HEK293T (cell line): Measurements from ENCODE around the gene CORO6.
A peak's percentile ranks its signal among the peaks of the same experiment; 100 is the strongest.

Experiments
- CTCF ChIA-PET: fragments of 350-600 bp; formaldehyde crosslinking; extraction: SDS; loops from one replicate; lab custom pipeline; 2021; ENCODE audit warnings: antibody characterized with exemption, inconsistent platforms; lab: Yijun Ruan, JAX
- POLR2A ChIA-PET: fragments of 350-600 bp; formaldehyde crosslinking; extraction: SDS; loops from one replicate; lab custom pipeline; 2020; ENCODE audit warnings: antibody characterized with exemption, inconsistent platforms; lab: Yijun Ruan, JAX
- DNase-seq: peaks from one replicate; pipeline ENCODE4 v3.0.0; 2012; ENCODE audit warnings: mixed read lengths; ENCODE audit errors: extremely low spot score
- ARNT ChIP-seq: fragments of 450-650 bp; IDR thresholded peaks from 2 replicates; pipeline ENCODE4 v1.6.1; 2017; ENCODE audit warnings: mild to moderate bottlenecking
- BHLHE40 ChIP-seq: fragments of 450-650 bp; IDR thresholded peaks from 2 replicates; pipeline ENCODE4 v1.6.1; 2016; ENCODE audit warnings: mild to moderate bottlenecking, moderate library complexity, borderline replicate concordance
- CTBP1 ChIP-seq: fragments of 450-650 bp; IDR thresholded peaks from 2 replicates; pipeline ENCODE4 v1.6.1; 2016; ENCODE audit warnings: borderline replicate concordance
- ELF4 ChIP-seq: fragments of 450-650 bp; IDR thresholded peaks from 2 replicates; pipeline ENCODE4 v1.6.1; 2017; ENCODE audit warnings: antibody characterized with exemption
- FOXA1 ChIP-seq: fragments of 450-650 bp; IDR thresholded peaks from 2 replicates; pipeline ENCODE4 v1.6.1; 2016; ENCODE audit warnings: mild to moderate bottlenecking
- FOXM1 ChIP-seq: fragments of 450-650 bp; IDR thresholded peaks from 2 replicates; pipeline ENCODE4 v1.6.1; 2017; ENCODE audit warnings: mild to moderate bottlenecking, borderline replicate concordance
- HDGF ChIP-seq: fragments of 450-650 bp; IDR thresholded peaks from 2 replicates; pipeline ENCODE4 v1.6.1; 2017; ENCODE audit warnings: antibody characterized with exemption, borderline replicate concordance
- L3MBTL2 ChIP-seq: fragments of 450-650 bp; conservative IDR thresholded peaks from 2 replicates; pipeline ENCODE4 v1.6.1; 2016; ENCODE audit warnings: mild to moderate bottlenecking
- LEF1 ChIP-seq: fragments of 450-650 bp; IDR thresholded peaks from 2 replicates; pipeline ENCODE4 v1.6.1; 2017; ENCODE audit warnings: mild to moderate bottlenecking, borderline replicate concordance
- NFRKB ChIP-seq: fragments of 450-650 bp; IDR thresholded peaks from 2 replicates; pipeline ENCODE4 v1.6.1; 2016; ENCODE audit warnings: mild to moderate bottlenecking, moderate library complexity
- SP1 ChIP-seq: fragments of 450-650 bp; IDR thresholded peaks from 2 replicates; pipeline ENCODE4 v1.6.1; 2017
- SUZ12 ChIP-seq: fragments of 450-650 bp; IDR thresholded peaks from 2 replicates; pipeline ENCODE4 v1.6.1; 2016; ENCODE audit warnings: mild to moderate bottlenecking
- TARDBP ChIP-seq: fragments of 450-650 bp; IDR thresholded peaks from 2 replicates; pipeline ENCODE4 v1.6.1; 2016
- ZNF384 ChIP-seq: fragments of 450-650 bp; IDR thresholded peaks from 2 replicates; pipeline ENCODE4 v1.6.1; 2016

Gene CORO6

GRCh38 chr17:29568331-29569244 lies 54.1 kb downstream of the CORO6 start, which contains the start of gene TP53I13:
TSS of gene TP53I13 (plus strand) at chr17:29568701. CDS start at chr17:29568759, 58 bp downstream.
- CTCF ChIA-PET: interaction anchor here (0.6 to 1.7 kb wide), 5 partner anchors 12 to 426 kb away, joined by 3 to 5 read pairs (median 4); no protein-coding TSS in a partner anchor
- TF ChIP-seq BHLHE40 (no peak), ELF4 (no peak), FOXM1 (peak; percentile 18; the same call in 1 of the 2 replicates), FOXA1 (no peak)
- peak; percentile 77 for DNase-seq
- POLR2A ChIA-PET: interaction anchor here (0.8 to 4.6 kb wide), 8 partner anchors 12 to 199 kb away, joined by 3 to 32 read pairs (median 6); partner anchors contain the start of gene ANKRD13B

GRCh38 chr17:29567554-29568330 lies 55.0 kb downstream of the CORO6 start:
- CTCF ChIA-PET: interaction anchor here (0.6 to 1.3 kb wide), 4 partner anchors 20 to 425 kb away, joined by 3 to 4 read pairs (median 4); no protein-coding TSS in a partner anchor
- DNase-seq: peak; percentile 50
- TF ChIP-seq L3MBTL2 (peak; percentile 43; the same call in 1 of the 2 replicates), LEF1 (no peak), NFRKB (no peak), ZNF384 (no peak), FOXM1 (no peak), TARDBP (no peak)
- POLR2A ChIA-PET: interaction anchor here (0.8 to 4.6 kb wide), 7 partner anchors 11 to 198 kb away, joined by 3 to 32 read pairs (median 6); partner anchors contain the start of genes ANKRD13B and TAOK1

GRCh38 chr17:29567304-29567553 lies 55.5 kb downstream of the CORO6 start:
- TF ChIP-seq FOXM1 (no peak), ARNT (no peak), HDGF (no peak), NFRKB (no peak), SP1 (no peak), SUZ12 (no peak), ZNF384 (no peak), LEF1 (no peak), L3MBTL2 (no peak)
- ChIA-PET POLR2A (interaction anchor here (0.6 to 2.4 kb wide), 4 partner anchors 21 to 310 kb away, joined by 3 to 12 read pairs (median 6); partner anchors contain the start of genes ANKRD13B and TAOK1), CTCF (interaction anchor here (0.6 to 2.0 kb wide), 5 partner anchors 9 to 804 kb away, joined by 3 to 5 read pairs (median 4); no protein-coding TSS in a partner anchor)
- DNase-seq: no peak

GRCh38 chr17:29566473-29567303 lies 56.0 kb downstream of the CORO6 start, which contains the start of gene ABHD15:
TSS of gene ABHD15 (minus strand) at chr17:29567037. CDS start at chr17:29566966, 71 bp downstream.
- DNase-seq: peak; percentile 34
- POLR2A ChIA-PET: interaction anchor here (0.6 to 2.4 kb wide), 5 partner anchors 10 to 309 kb away, joined by 3 to 12 read pairs (median 3); partner anchors contain the start of genes ANKRD13B and TAOK1
- CTCF ChIA-PET: interaction anchor here (0.6 to 2.0 kb wide), 7 partner anchors 10 to 804 kb away, joined by 3 to 5 read pairs (median 4); no protein-coding TSS in a partner anchor
- TF ChIP-seq BHLHE40 (no peak), CTBP1 (no peak), ZNF384 (no peak)

GRCh38 chr17:29565643-29566472 lies 56.9 kb downstream of the CORO6 start:
- no peak for DNase-seq
- TF ChIP-seq SUZ12: no peak
- ChIA-PET POLR2A (interaction anchor here (0.9 to 1.0 kb wide), 2 partner anchors 9 kb away, joined by 3 read pairs; no protein-coding TSS in a partner anchor), CTCF (interaction anchor here (0.6 to 2.0 kb wide), 4 partner anchors 11 to 416 kb away, joined by 3 to 5 read pairs (median 4); no protein-coding TSS in a partner anchor)
